ENCODE measurements around the gene ARHGAP24. TPM values are rescaled to one million over a fixed set of nuclear protein-coding genes. Genes with fewer than 3 reads are reported as not detected.

ARHGAP24 gene
- total RNA-seq, 1 donor = 32.1 TPM

GRCh38 chr4:85776096-85776495, 301.1 kb downstream of the ARHGAP24 start:
- Histone ChIP-seq H3K9me3 (ENCODE audit: low read depth, low read length) (no peaks in the 10 kb centered on the region), H3K4me1 (ENCODE audit: insufficient read depth, low read length) (peaks cover 5% of the 10 kb centered on the region), H3K4me3 (ENCODE audit: low read length) (no peak overlapping the region), H3K27me3 (ENCODE audit: insufficient read depth, low read length) (no peaks in the 10 kb centered on the region)

- H3K4me3 ChIP-seq (ENCODE audit: low read length) = no peak overlapping the region
- no peaks in the 10 kb centered on the region for H3K27me3 ChIP-seq (ENCODE audit: insufficient read depth, low read length)
- H3K4me1 ChIP-seq (ENCODE audit: insufficient read depth, low read length) = peaks cover 5% of the 10 kb centered on the region
- H3K9me3 ChIP-seq (ENCODE audit: low read depth, low read length) = no peaks in the 10 kb centered on the region
Observed at GRCh38 chr4:85776579-85776978, 301.6 kb downstream of the ARHGAP24 start.

- Histone ChIP-seq H3K4me1 (ENCODE audit: insufficient read depth, low read length) (peaks cover 5% of the 10 kb centered on the region), H3K9me3 (ENCODE audit: low read depth, low read length) (no peaks in the 10 kb centered on the region), H3K27me3 (ENCODE audit: insufficient read depth, low read length) (no peaks in the 10 kb centered on the region), H3K4me3 (ENCODE audit: low read length) (no peak overlapping the region)
Observed at GRCh38 chr4:85777908-85778631, 303.1 kb downstream of the ARHGAP24 start.

- Histone ChIP-seq H3K4me3 (ENCODE audit: low read length) (no peak overlapping the region), H3K4me1 (ENCODE audit: insufficient read depth, low read length) (peaks cover 5% of the 10 kb centered on the region), H3K9me3 (ENCODE audit: low read depth, low read length) (no peaks in the 10 kb centered on the region), H3K27me3 (ENCODE audit: insufficient read depth, low read length) (no peaks in the 10 kb centered on the region)
Observed at GRCh38 chr4:85778632-85779131, 303.7 kb downstream of the ARHGAP24 start.

GRCh38 chr4:85779165-85779564, 304.2 kb downstream of the ARHGAP24 start:
- H3K9me3 ChIP-seq (ENCODE audit: low read depth, low read length) = no peaks in the 10 kb centered on the region
- H3K4me1 ChIP-seq (ENCODE audit: insufficient read depth, low read length) = peaks cover 5% of the 10 kb centered on the region
- H3K4me3 ChIP-seq (ENCODE audit: low read length) = no peak overlapping the region
- no peaks in the 10 kb centered on the region for H3K27me3 ChIP-seq (ENCODE audit: insufficient read depth, low read length)

- Histone ChIP-seq H3K27me3 (ENCODE audit: insufficient read depth, low read length) (no peaks in the 10 kb centered on the region), H3K4me3 (ENCODE audit: low read length) (no peak overlapping the region), H3K9me3 (ENCODE audit: low read depth, low read length) (no peaks in the 10 kb centered on the region), H3K4me1 (ENCODE audit: insufficient read depth, low read length) (peaks cover 5% of the 10 kb centered on the region)
Observed at GRCh38 chr4:85780664-85781063, 305.7 kb downstream of the ARHGAP24 start.

GRCh38 chr4:85783483-85783882, 308.5 kb downstream of the ARHGAP24 start:
- Histone ChIP-seq H3K27me3 (ENCODE audit: insufficient read depth, low read length) (no peaks in the 10 kb centered on the region), H3K4me3 (ENCODE audit: low read length) (no peak overlapping the region), H3K4me1 (ENCODE audit: insufficient read depth, low read length) (no peaks in the 10 kb centered on the region), H3K9me3 (ENCODE audit: low read depth, low read length) (no peaks in the 10 kb centered on the region)

- no peaks in the 10 kb centered on the region for H3K27me3 ChIP-seq (ENCODE audit: insufficient read depth, low read length)
- no peak overlapping the region for H3K4me3 ChIP-seq (ENCODE audit: low read length)
- H3K4me1 ChIP-seq (ENCODE audit: insufficient read depth, low read length) = no peaks in the 10 kb centered on the region
- H3K9me3 ChIP-seq (ENCODE audit: low read depth, low read length) = no peaks in the 10 kb centered on the region
Observed at GRCh38 chr4:85783900-85784299, 308.9 kb downstream of the ARHGAP24 start.

- H3K27me3 ChIP-seq (ENCODE audit: insufficient read depth, low read length) = no peaks in the 10 kb centered on the region
- H3K4me3 ChIP-seq (ENCODE audit: low read length) = no peak overlapping the region
- H3K9me3 ChIP-seq (ENCODE audit: low read depth, low read length) = no peaks in the 10 kb centered on the region
- no peaks in the 10 kb centered on the region for H3K4me1 ChIP-seq (ENCODE audit: insufficient read depth, low read length)
Observed at GRCh38 chr4:85784348-85784747, 309.4 kb downstream of the ARHGAP24 start.

- no peaks in the 10 kb centered on the region for H3K4me1 ChIP-seq (ENCODE audit: insufficient read depth, low read length)
- H3K9me3 ChIP-seq (ENCODE audit: low read depth, low read length) = no peaks in the 10 kb centered on the region
- no peaks in the 10 kb centered on the region for H3K27me3 ChIP-seq (ENCODE audit: insufficient read depth, low read length)
- no peak overlapping the region for H3K4me3 ChIP-seq (ENCODE audit: low read length)
Observed at GRCh38 chr4:85784947-85785346, 310.0 kb downstream of the ARHGAP24 start.

GRCh38 chr4:85787133-85787532, 312.2 kb downstream of the ARHGAP24 start:
- Histone ChIP-seq H3K9me3 (ENCODE audit: low read depth, low read length) (no peaks in the 10 kb centered on the region), H3K27me3 (ENCODE audit: insufficient read depth, low read length) (no peaks in the 10 kb centered on the region), H3K4me3 (ENCODE audit: low read length) (no peak overlapping the region), H3K4me1 (ENCODE audit: insufficient read depth, low read length) (no peaks in the 10 kb centered on the region)

GRCh38 chr4:85788604-85789003, 313.7 kb downstream of the ARHGAP24 start:
- no peak overlapping the region for H3K4me3 ChIP-seq (ENCODE audit: low read length)
- H3K27me3 ChIP-seq (ENCODE audit: insufficient read depth, low read length) = no peaks in the 10 kb centered on the region
- H3K9me3 ChIP-seq (ENCODE audit: low read depth, low read length) = no peaks in the 10 kb centered on the region
- H3K4me1 ChIP-seq (ENCODE audit: insufficient read depth, low read length) = no peaks in the 10 kb centered on the region

- Histone ChIP-seq H3K27me3 (ENCODE audit: insufficient read depth, low read length) (no peaks in the 10 kb centered on the region), H3K9me3 (ENCODE audit: low read depth, low read length) (no peaks in the 10 kb centered on the region), H3K4me1 (ENCODE audit: insufficient read depth, low read length) (no peaks in the 10 kb centered on the region), H3K4me3 (ENCODE audit: low read length) (no peak overlapping the region)
Observed at GRCh38 chr4:85789241-85789640, 314.3 kb downstream of the ARHGAP24 start.

GRCh38 chr4:85790582-85790981, 315.6 kb downstream of the ARHGAP24 start:
- H3K4me3 ChIP-seq (ENCODE audit: low read length) = no peak overlapping the region
- H3K27me3 ChIP-seq (ENCODE audit: insufficient read depth, low read length) = no peaks in the 10 kb centered on the region
- H3K9me3 ChIP-seq (ENCODE audit: low read depth, low read length) = no peaks in the 10 kb centered on the region
- no peaks in the 10 kb centered on the region for H3K4me1 ChIP-seq (ENCODE audit: insufficient read depth, low read length)

GRCh38 chr4:85792376-85793232, 317.7 kb downstream of the ARHGAP24 start:
- peaks cover 3% of the 10 kb centered on the region for H3K4me1 ChIP-seq (ENCODE audit: insufficient read depth, low read length)
- no peak overlapping the region for H3K4me3 ChIP-seq (ENCODE audit: low read length)
- H3K27me3 ChIP-seq (ENCODE audit: insufficient read depth, low read length) = no peaks in the 10 kb centered on the region
- no peaks in the 10 kb centered on the region for H3K9me3 ChIP-seq (ENCODE audit: low read depth, low read length)

Measured in mononuclear cell (primary cell).